ENCODE data around the gene C16orf96. TPM values are rescaled to one million over a fixed set of nuclear protein-coding genes. Genes with fewer than 3 reads are reported as not detected.
A peak's percentile ranks its signal among the peaks of the same experiment; 100 is the strongest.

Gene C16orf96
- total RNA-seq, 1 experiment from 2014 or later: 1.3 TPM

DNA sequence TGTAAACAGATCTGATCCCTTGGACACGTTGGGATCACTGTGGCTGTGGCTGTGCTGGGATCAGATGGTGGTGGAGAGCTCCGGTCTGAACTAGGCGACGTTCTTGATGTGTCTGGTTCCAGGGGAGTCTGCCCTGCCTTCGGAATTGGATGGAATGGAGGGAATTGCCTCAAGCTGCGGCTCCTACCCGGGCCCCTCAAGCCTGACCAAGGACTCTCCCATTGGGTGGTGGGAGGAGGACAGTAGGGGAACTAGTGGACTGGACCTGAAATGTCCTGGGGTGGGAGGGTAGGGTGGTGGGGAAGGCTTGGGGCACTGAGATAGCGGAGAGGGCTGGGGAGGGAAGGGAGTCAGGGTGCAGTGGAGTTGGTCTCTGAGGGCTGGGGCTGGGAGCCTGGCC is 61.7 kb downstream of the C16orf96 start:
- no peaks in the 10 kb centered on the region for H3K36me3 Mint-ChIP-seq
- no peaks in the 10 kb centered on the region for H3K9me3 Mint-ChIP-seq
- ATAC-seq (no peak), DNase-seq (ENCODE audit: low spot score) (no peak)
- peak overlapping the region; percentile 87 for H3K4me3 Mint-ChIP-seq
- H3K4me1 Mint-ChIP-seq: peaks cover 28% of the 10 kb centered on the region
- no peak for TF ChIP-seq PRDM15 (CRISPR knock-in tag; IDR thresholded peaks at IDR 0.05)
- TF ChIP-seq, protein P1, sequence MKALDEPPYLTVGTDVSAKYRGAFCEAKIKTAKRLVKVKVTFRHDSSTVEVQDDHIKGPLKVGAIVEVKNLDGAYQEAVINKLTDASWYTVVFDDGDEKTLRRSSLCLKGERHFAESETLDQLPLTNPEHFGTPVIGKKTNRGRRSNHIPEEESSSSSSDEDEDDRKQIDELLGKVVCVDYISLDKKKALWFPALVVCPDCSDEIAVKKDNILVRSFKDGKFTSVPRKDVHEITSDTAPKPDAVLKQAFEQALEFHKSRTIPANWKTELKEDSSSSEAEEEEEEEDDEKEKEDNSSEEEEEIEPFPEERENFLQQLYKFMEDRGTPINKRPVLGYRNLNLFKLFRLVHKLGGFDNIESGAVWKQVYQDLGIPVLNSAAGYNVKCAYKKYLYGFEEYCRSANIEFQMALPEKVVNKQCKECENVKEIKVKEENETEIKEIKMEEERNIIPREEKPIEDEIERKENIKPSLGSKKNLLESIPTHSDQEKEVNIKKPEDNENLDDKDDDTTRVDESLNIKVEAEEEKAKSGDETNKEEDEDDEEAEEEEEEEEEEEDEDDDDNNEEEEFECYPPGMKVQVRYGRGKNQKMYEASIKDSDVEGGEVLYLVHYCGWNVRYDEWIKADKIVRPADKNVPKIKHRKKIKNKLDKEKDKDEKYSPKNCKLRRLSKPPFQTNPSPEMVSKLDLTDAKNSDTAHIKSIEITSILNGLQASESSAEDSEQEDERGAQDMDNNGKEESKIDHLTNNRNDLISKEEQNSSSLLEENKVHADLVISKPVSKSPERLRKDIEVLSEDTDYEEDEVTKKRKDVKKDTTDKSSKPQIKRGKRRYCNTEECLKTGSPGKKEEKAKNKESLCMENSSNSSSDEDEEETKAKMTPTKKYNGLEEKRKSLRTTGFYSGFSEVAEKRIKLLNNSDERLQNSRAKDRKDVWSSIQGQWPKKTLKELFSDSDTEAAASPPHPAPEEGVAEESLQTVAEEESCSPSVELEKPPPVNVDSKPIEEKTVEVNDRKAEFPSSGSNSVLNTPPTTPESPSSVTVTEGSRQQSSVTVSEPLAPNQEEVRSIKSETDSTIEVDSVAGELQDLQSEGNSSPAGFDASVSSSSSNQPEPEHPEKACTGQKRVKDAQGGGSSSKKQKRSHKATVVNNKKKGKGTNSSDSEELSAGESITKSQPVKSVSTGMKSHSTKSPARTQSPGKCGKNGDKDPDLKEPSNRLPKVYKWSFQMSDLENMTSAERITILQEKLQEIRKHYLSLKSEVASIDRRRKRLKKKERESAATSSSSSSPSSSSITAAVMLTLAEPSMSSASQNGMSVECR (CRISPR knock-in tag; IDR thresholded peaks at IDR 0.05; ENCODE audit: borderline replicate concordance): no peak
- TF ChIP-seq ESRRA (CRISPR knock-in tag; IDR thresholded peaks at IDR 0.05; ENCODE audit: borderline replicate concordance): no peak
- peak overlapping the region; percentile 100 for H3K27ac Mint-ChIP-seq
- ChIA-PET CTCF (interaction anchor here (1.1 to 3.6 kb wide), 6 partner anchors 32 to 340 kb away, joined by 3 to 23 read pairs (median 6); partner anchors contain the start of genes PPL and SEC14L5), POLR2A (interaction anchor here (0.6 kb wide), 1 partner anchor 93 kb away, joined by 3 read pairs; no protein-coding TSS in a partner anchor)
- H3K27me3 Mint-ChIP-seq (ENCODE audit: low read depth): no peaks in the 10 kb centered on the region

- Mint-ChIP-seq H3K4me3 (no peak overlapping the region), H3K27me3 (ENCODE audit: low read depth) (no peaks in the 10 kb centered on the region), H3K36me3 (no peaks in the 10 kb centered on the region), H3K9me3 (no peaks in the 10 kb centered on the region), H3K4me1 (peaks cover 22% of the 10 kb centered on the region), H3K27ac (peak overlapping the region; percentile 91)
- ChIA-PET POLR2A (interaction anchor here (0.5 kb wide), 1 partner anchor 19 kb away, joined by 3 read pairs; no protein-coding TSS in a partner anchor), CTCF (interaction anchor here (0.8 to 3.6 kb wide), 5 partner anchors 32 to 339 kb away, joined by 3 to 23 read pairs (median 4); partner anchors contain the start of gene SEC14L5)
- no peak for ATAC-seq
- TF ChIP-seq ZNF671 (CRISPR knock-in tag; IDR thresholded peaks at IDR 0.05) (no peak), ETV6 (CRISPR knock-in tag; IDR thresholded peaks at IDR 0.05) (no peak), SMAD3 (CRISPR knock-in tag; IDR thresholded peaks at IDR 0.05; ENCODE audit: borderline replicate concordance) (no peak), EMX1 (CRISPR knock-in tag; IDR thresholded peaks at IDR 0.05) (no peak), ZNF416 (CRISPR knock-in tag; IDR thresholded peaks at IDR 0.05) (no peak), PRRX2 (CRISPR knock-in tag; IDR thresholded peaks at IDR 0.05) (no peak), ELF4 (CRISPR knock-in tag; IDR thresholded peaks at IDR 0.05; ENCODE audit: low read depth) (no peak), ZNF532 (CRISPR knock-in tag; IDR thresholded peaks at IDR 0.05; ENCODE audit: borderline replicate concordance) (no peak), ZBTB21 (CRISPR knock-in tag; IDR thresholded peaks at IDR 0.05; ENCODE audit: borderline replicate concordance) (no peak), FOXP1 (CRISPR knock-in tag; IDR thresholded peaks at IDR 0.05; ENCODE audit: borderline replicate concordance) (no peak)
- TF ChIP-seq, protein P2, sequence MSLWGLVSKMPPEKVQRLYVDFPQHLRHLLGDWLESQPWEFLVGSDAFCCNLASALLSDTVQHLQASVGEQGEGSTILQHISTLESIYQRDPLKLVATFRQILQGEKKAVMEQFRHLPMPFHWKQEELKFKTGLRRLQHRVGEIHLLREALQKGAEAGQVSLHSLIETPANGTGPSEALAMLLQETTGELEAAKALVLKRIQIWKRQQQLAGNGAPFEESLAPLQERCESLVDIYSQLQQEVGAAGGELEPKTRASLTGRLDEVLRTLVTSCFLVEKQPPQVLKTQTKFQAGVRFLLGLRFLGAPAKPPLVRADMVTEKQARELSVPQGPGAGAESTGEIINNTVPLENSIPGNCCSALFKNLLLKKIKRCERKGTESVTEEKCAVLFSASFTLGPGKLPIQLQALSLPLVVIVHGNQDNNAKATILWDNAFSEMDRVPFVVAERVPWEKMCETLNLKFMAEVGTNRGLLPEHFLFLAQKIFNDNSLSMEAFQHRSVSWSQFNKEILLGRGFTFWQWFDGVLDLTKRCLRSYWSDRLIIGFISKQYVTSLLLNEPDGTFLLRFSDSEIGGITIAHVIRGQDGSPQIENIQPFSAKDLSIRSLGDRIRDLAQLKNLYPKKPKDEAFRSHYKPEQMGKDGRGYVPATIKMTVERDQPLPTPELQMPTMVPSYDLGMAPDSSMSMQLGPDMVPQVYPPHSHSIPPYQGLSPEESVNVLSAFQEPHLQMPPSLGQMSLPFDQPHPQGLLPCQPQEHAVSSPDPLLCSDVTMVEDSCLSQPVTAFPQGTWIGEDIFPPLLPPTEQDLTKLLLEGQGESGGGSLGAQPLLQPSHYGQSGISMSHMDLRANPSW (CRISPR knock-in tag; conservative IDR thresholded peaks at IDR 0.05; ENCODE audit: low read depth): no peak
- TF ChIP-seq, protein P3, sequence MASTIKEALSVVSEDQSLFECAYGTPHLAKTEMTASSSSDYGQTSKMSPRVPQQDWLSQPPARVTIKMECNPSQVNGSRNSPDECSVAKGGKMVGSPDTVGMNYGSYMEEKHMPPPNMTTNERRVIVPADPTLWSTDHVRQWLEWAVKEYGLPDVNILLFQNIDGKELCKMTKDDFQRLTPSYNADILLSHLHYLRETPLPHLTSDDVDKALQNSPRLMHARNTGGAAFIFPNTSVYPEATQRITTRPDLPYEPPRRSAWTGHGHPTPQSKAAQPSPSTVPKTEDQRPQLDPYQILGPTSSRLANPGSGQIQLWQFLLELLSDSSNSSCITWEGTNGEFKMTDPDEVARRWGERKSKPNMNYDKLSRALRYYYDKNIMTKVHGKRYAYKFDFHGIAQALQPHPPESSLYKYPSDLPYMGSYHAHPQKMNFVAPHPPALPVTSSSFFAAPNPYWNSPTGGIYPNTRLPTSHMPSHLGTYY (CRISPR knock-in tag; IDR thresholded peaks at IDR 0.05): no peak
- no peak for DNase-seq (ENCODE audit: low spot score)
Observed at GRCh38 chr16:4618645-4619418, 62.7 kb downstream of the C16orf96 start.

Measured in WTC11 (cell line).